Liver (tissue), 9 donors: ENCODE results near the gene BMP8A. TPM values are rescaled to one million over a fixed set of nuclear protein-coding genes. Genes with fewer than 3 reads are reported as not detected.
"Not testable (repeated sequence)": the region's sequence is repeated elsewhere in the genome, so short reads cannot be mapped to it uniquely, and the experiment has no call there.

Source experiments
- DNase-seq: peaks from one replicate; pipeline ENCODE4 v3.0.0-alpha.2; 2017; ENCODE audit warnings: low spot score
- H3K27ac ChIP-seq, 2 donors: one replicate each; pipeline ENCODE4 v1.7.0; 2013; ENCODE audit warnings: inconsistent platforms in 2 of 2, low read length in 2 of 2, control low read depth in 1 of 2, low read depth in 1 of 2, mild to moderate bottlenecking in 1 of 2
- H3K27me3 ChIP-seq, 4 donors: one replicate each; pipeline versions ENCODE4 v1.6.1 to v1.7.0; 2013; ENCODE audit warnings: low read length in 3 of 4, inconsistent platforms in 1 of 4, mild to moderate bottlenecking in 1 of 4, moderate library complexity in 1 of 4; ENCODE audit not compliant: control insufficient read depth in 4 of 4, insufficient read depth in 4 of 4
- H3K36me3 ChIP-seq, 4 donors: one replicate each; pipeline versions ENCODE4 v1.6.1 to v1.7.0; 2013; ENCODE audit warnings: low read length in 3 of 4, mild to moderate bottlenecking in 3 of 4, low read depth in 1 of 4, moderate library complexity in 1 of 4; ENCODE audit not compliant: control insufficient read depth in 4 of 4, insufficient read depth in 3 of 4
- H3K4me1 ChIP-seq, 4 donors: one replicate each; pipeline versions ENCODE4 v1.6.1 to v1.7.0; 2013; ENCODE audit warnings: low read length in 3 of 4, mild to moderate bottlenecking in 3 of 4, moderate library complexity in 1 of 4; ENCODE audit not compliant: control insufficient read depth in 4 of 4, insufficient read depth in 4 of 4
- H3K4me3 ChIP-seq, 3 donors: one replicate each; pipeline versions ENCODE4 v1.6.1 to v1.7.0; 2013; ENCODE audit warnings: low read length in 3 of 3, control low read depth in 1 of 3, low read depth in 1 of 3, mild to moderate bottlenecking in 1 of 3
- H3K9ac ChIP-seq, 2 donors: one replicate each; pipeline ENCODE4 v1.7.0; 2013; ENCODE audit warnings: low read length in 2 of 2, mild to moderate bottlenecking in 2 of 2, moderate library complexity in 2 of 2, control low read depth in 1 of 2, low read depth in 1 of 2
- H3K9me3 ChIP-seq, 4 donors: one replicate each; pipeline versions ENCODE4 v1.6.1 to v1.7.0; 2013; ENCODE audit warnings: low read length in 3 of 4; ENCODE audit not compliant: control insufficient read depth in 4 of 4
- FOXA1 ChIP-seq: IDR thresholded peaks from 2 replicates; pipeline ENCODE4 v1.6.1; 2016; ENCODE audit warnings: antibody characterized with exemption
- NR2F2 ChIP-seq: IDR thresholded peaks from 2 replicates; pipeline ENCODE4 v1.6.1; 2016; ENCODE audit warnings: antibody characterized with exemption
- RXRA ChIP-seq, 2 donors: IDR thresholded peaks; 2 replicates each; pipeline ENCODE4 v1.6.1; 2017 to 2018; ENCODE audit warnings: antibody characterized with exemption in 2 of 2, mild to moderate bottlenecking in 1 of 2
- SP1 ChIP-seq: IDR thresholded peaks from 2 replicates; pipeline ENCODE4 v1.6.1; 2018; ENCODE audit warnings: antibody characterized with exemption, mild to moderate bottlenecking
- YY1 ChIP-seq: IDR thresholded peaks from 2 replicates; pipeline ENCODE4 v1.6.1; 2016; ENCODE audit warnings: antibody characterized with exemption, mild to moderate bottlenecking
- WGBS: extraction: QIAGEN DNeasy Blood & Tissue Kit; methylation state at CpG from one replicate; pipeline ENCODE4 v1.1.7; 2013; 5-methylcytosine and 5-hydroxymethylcytosine counted together
- polyA plus RNA-seq, 2 donors: library from polyadenylated mRNA; stranded (reverse) in 1 of 2; unstranded in 1 of 2; fragments of 200-250 nt in 1 of 2; fragments of >200 nt in 1 of 2; fragmentation: Nextera tagmentation in 1 of 2; extraction: Ambion mirVana in 1 of 2; gene quantifications; one replicate each; pipeline versions ENCODE4 v1.2.1 to v1.2.3, GENCODE V29; 2013 to 2015
- total RNA-seq, 2 donors: library from RNA; depleted of rRNA; stranded (reverse); fragments of >200 nt; gene quantifications; one replicate each; pipeline ENCODE4 v1.2.3, GENCODE V29; 2014
- TF ChIP-seq, protein P1 (sequence below): IDR thresholded peaks from 2 replicates; pipeline ENCODE4 v1.6.1; 2016; ENCODE audit warnings: antibody characterized with exemption, mild to moderate bottlenecking
- TF ChIP-seq, protein P2 (sequence below): IDR thresholded peaks from 2 replicates; pipeline ENCODE4 v1.6.1; 2016; ENCODE audit warnings: antibody characterized with exemption
- TF ChIP-seq, protein P3 (sequence below): fragments of 150-350 bp; IDR thresholded peaks from 2 replicates; pipeline ENCODE4 v1.5.1; 2017; ENCODE audit warnings: improper control_type of control experiment, low read depth, low read length; ENCODE audit not compliant: missing input control
- donor health status: healthy.
- donor health status: healthy.
- donor health status: healthy.
- donor health status: healthy.
- donor health status: healthy.

BMP8A gene
- total and polyA plus RNA-seq, 4 donors, result not detected

DNA sequence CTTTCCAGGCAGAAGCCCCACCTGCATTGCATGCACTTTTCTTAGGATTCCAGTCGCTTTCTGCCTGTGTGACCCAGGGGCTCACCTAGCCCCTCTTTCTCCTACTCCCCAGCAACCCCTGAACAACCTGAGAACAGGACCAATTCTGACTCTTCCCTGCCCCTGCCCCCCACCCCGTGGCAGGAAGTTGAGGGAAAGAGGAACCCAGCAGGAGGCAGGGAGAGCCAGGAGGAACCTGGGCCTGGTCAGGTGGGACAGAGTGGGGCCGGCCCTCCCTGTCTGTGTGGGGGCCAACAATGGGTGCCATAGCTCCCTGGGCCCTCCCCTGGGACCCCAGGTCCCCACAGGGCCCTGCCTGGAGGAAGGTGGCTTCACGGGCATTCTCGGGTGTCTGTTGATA, 6.1 kb downstream of the BMP8A start (continued):
- TF ChIP-seq, protein P1, sequence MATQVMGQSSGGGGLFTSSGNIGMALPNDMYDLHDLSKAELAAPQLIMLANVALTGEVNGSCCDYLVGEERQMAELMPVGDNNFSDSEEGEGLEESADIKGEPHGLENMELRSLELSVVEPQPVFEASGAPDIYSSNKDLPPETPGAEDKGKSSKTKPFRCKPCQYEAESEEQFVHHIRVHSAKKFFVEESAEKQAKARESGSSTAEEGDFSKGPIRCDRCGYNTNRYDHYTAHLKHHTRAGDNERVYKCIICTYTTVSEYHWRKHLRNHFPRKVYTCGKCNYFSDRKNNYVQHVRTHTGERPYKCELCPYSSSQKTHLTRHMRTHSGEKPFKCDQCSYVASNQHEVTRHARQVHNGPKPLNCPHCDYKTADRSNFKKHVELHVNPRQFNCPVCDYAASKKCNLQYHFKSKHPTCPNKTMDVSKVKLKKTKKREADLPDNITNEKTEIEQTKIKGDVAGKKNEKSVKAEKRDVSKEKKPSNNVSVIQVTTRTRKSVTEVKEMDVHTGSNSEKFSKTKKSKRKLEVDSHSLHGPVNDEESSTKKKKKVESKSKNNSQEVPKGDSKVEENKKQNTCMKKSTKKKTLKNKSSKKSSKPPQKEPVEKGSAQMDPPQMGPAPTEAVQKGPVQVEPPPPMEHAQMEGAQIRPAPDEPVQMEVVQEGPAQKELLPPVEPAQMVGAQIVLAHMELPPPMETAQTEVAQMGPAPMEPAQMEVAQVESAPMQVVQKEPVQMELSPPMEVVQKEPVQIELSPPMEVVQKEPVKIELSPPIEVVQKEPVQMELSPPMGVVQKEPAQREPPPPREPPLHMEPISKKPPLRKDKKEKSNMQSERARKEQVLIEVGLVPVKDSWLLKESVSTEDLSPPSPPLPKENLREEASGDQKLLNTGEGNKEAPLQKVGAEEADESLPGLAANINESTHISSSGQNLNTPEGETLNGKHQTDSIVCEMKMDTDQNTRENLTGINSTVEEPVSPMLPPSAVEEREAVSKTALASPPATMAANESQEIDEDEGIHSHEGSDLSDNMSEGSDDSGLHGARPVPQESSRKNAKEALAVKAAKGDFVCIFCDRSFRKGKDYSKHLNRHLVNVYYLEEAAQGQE, result no peak
- TF ChIP-seq, protein P2, sequence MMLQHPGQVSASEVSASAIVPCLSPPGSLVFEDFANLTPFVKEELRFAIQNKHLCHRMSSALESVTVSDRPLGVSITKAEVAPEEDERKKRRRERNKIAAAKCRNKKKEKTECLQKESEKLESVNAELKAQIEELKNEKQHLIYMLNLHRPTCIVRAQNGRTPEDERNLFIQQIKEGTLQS, result no peak
- no peak for TF ChIP-seq SP1
- no peak for TF ChIP-seq YY1
- no peak for TF ChIP-seq FOXA1
- TF ChIP-seq RXRA (IDR thresholded peaks at IDR 0.05), result no peak

DNA sequence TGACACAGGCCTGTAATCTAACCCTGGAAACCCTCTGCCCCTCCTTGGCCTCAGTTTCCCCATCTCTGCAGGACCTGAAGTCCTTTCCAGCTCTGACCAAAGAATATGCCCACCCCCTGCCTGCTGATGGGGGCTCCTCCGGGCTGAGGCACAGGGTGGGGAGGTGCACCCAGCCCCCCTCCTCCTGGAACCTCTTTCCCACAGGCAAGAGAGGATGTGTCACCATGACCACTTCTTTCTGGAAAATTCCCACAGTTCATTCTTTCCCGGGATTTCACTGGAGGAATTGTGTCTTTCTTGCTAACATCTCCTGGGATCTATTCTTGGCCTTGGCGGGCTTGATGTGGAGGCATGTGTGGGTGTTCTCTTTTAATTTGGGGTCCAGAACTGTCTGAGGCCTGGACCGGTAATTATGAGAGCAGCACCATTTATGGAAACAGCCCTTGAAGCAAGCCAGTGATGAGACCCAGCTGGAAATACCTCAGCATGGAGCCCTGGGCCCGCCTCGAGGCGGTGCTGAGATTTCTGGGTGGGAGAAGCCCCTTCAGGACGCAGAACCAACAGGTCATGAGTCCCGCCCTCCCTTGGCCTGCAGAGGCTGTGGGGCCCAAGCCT, 6.8 kb downstream of the BMP8A start:
- H3K9me3 ChIP-seq, H3K27ac ChIP-seq, H3K4me1 ChIP-seq, H3K36me3 ChIP-seq, DNase-seq, H3K27me3 ChIP-seq, H3K9ac ChIP-seq, H3K4me3 ChIP-seq: not testable (repeated sequence)
- 85% methylated on average over 9 of the region's 9 CpGs for WGBS

DNA sequence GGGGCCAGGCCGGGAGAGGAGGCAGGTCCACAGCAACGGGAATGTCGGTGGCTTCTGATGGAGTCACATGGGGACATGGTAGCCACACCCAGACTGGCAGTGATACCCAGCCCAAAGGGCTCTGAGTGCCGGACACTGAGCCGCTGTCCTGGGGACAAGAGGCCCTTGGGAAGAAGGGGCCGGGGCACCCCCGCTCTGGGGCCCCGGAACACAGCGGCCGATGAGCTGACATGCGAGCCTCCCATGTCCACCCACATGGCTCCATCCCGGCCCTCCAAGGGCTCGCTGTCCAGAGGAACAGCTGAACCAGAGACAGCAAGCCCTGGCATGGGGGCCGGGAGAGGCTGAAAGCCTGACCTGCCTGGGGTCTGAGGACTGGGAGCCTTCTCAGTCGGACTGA, 7.4 kb downstream of the BMP8A start:
- DNase-seq, H3K4me1 ChIP-seq, H3K4me3 ChIP-seq, H3K27me3 ChIP-seq, H3K9ac ChIP-seq, H3K27ac ChIP-seq, H3K9me3 ChIP-seq, H3K36me3 ChIP-seq: not testable (repeated sequence)
- WGBS, result 91% methylated on average over 11 of the region's 15 CpGs

DNA sequence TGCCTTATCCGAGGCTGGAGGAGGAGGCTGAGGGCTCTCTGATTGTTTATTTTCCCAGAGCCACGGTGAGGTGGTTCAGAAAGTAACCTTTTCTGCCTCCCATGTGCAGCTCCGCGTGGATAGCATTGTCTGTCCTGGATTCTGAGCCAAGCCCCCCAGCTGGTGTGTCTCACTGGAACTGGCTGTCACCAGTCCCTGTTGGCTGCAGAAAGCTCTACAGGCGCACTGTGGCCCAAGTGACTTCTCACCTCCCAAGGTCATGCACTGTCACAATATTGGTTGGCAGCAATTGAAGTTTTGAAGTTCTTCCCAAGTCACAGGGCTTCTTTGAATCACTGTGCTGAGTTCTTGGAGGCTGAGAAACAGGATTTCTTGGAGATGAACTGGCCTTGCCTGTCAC, 8.2 kb downstream of the BMP8A start:
- WGBS, result 67% methylated on average over 5 of the region's 5 CpGs
- Histone ChIP-seq H3K9me3 (no peaks in the 10 kb centered on the region), H3K36me3 (no peaks in the 10 kb centered on the region), H3K4me1 (peaks cover 0 to 2% (median 0%) of the 10 kb centered on the region in 4 donors), H3K9ac (peak overlapping the region in 1 of 2 donors; percentile 19), H3K27ac (no peak overlapping the region), H3K27me3 (no peaks in the 10 kb centered on the region), H3K4me3 (no peak overlapping the region)
- no peak for DNase-seq
- TF ChIP-seq, protein P3, sequence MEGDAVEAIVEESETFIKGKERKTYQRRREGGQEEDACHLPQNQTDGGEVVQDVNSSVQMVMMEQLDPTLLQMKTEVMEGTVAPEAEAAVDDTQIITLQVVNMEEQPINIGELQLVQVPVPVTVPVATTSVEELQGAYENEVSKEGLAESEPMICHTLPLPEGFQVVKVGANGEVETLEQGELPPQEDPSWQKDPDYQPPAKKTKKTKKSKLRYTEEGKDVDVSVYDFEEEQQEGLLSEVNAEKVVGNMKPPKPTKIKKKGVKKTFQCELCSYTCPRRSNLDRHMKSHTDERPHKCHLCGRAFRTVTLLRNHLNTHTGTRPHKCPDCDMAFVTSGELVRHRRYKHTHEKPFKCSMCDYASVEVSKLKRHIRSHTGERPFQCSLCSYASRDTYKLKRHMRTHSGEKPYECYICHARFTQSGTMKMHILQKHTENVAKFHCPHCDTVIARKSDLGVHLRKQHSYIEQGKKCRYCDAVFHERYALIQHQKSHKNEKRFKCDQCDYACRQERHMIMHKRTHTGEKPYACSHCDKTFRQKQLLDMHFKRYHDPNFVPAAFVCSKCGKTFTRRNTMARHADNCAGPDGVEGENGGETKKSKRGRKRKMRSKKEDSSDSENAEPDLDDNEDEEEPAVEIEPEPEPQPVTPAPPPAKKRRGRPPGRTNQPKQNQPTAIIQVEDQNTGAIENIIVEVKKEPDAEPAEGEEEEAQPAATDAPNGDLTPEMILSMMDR, result no peak
- TF ChIP-seq NR2F2, result peak; percentile 96
